Kidney epithelial cell (primary cell): ENCODE data around the gene HYCC1. TPM values are rescaled to one million over a fixed set of nuclear protein-coding genes. Genes with fewer than 3 reads are reported as not detected.

ENCODE experiments used
- DNase-seq: peaks from one replicate; pipeline ENCODE4 v3.0.0-alpha.2; 2010; ENCODE audit warnings: low read depth
- H3K27me3 ChIP-seq: 2 replicates; pipeline ENCODE4 v1.6.0; 2011; ENCODE audit warnings: low read length; ENCODE audit not compliant: control insufficient read depth, insufficient read depth
- H3K36me3 ChIP-seq: 2 replicates; pipeline ENCODE4 v1.5.1; 2011; ENCODE audit warnings: low read length; ENCODE audit not compliant: control insufficient read depth, insufficient read depth
- H3K4me3 ChIP-seq: 2 replicates; pipeline ENCODE4 v1.5.1; 2011; ENCODE audit warnings: low read depth, mild to moderate bottlenecking, control low read depth, low read length
- CTCF ChIP-seq: IDR thresholded peaks from 2 replicates; pipeline ENCODE4 v1.5.1; 2011; ENCODE audit warnings: mild to moderate bottlenecking, moderate library complexity, low read length, control low read depth, inconsistent platforms; ENCODE audit not compliant: insufficient read depth, poor library complexity, severe bottlenecking
- total RNA-seq: library from RNA; depleted of rRNA; stranded (reverse); fragments of >200 nt; gene quantifications from 2 replicates; pipeline ENCODE4 v1.2.3, GENCODE V29; 2015

The HYCC1 gene
- total RNA-seq, 1 donor from 2014 or later, result 29.9 TPM

DNA sequence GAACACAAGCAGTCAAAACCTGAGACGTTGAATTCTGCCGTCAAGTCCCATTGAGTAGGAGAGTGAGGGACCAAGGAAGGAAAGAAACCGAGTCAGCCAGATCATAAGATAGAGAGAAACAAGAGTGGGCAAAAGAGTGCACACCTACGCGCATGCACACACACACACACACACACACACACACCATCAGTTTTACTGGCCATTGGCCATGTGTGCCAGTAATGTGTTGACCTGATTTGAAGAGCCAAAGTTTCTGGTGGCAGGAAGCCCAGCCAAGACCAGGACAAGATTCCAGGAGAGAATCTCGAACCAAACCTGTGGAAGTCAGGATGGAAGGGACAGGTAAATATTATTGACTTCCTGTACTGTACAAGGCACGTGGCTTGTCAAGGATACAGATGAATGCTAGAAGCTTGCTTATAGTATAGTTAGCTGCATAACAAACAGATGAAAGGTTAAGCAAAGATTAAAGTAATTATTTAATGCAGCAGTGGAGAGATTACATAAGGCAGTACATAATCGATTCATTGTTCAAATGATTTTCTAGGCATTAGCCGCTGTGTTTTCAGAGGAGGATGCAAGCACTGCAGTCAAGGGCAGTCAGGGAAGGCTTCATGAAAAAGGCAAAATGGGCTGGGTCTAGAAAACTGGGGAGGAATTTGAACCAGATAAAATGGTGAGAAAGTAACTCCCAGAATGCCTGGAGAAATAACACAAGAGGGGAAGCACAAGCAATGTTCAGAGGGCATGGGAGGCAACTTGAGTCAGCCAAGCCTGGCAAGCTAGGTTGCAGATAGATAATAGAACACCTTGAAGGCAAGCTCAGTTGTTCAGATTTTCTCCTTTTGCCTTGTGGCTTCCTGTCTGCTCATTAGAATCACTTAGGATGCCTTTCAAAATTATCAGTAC, 2.7 kb upstream of the HYCC1 start:
- H3K36me3 ChIP-seq, result no peaks in the 10 kb centered on the region
- H3K27me3 ChIP-seq, result no peaks in the 10 kb centered on the region
- DNase-seq, result no peak
- TF ChIP-seq CTCF, result no peak
- H3K4me3 ChIP-seq, result no peak overlapping the region

DNA sequence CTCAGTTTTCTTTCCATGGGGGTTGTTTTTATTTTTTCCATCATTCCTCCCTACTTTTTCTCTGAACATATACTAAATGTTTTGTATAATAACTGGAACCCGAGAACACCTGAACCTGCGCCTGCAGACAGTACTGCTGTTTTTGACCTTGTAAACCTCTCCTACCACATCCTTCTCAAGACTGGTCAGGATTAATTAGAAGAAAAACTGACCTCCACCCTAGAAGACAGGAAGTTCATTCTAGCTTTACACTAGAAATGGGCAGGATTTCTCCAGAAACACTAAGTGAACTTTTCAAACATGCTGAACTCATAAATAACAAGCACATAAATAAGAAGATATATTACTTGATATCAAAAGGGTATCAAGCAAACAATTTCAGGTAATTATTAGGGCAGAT, 751 bp upstream of the HYCC1 start:
- H3K4me3 ChIP-seq, result no peak overlapping the region

GRCh38 chr7:23012908-23013714, 819 bp downstream of the HYCC1 start:
- peak overlapping the region; percentile 66 for H3K4me3 ChIP-seq
- DNase-seq, result no peak
- no peaks in the 10 kb centered on the region for H3K36me3 ChIP-seq
- no peaks in the 10 kb centered on the region for H3K27me3 ChIP-seq
- no peak for TF ChIP-seq CTCF

More for the DNA sequence above, 751 bp upstream of the HYCC1 start:
- Histone ChIP-seq H3K36me3 (no peaks in the 10 kb centered on the region), H3K27me3 (no peaks in the 10 kb centered on the region)
- TF ChIP-seq CTCF, result no peak
- DNase-seq, result no peak

DNA sequence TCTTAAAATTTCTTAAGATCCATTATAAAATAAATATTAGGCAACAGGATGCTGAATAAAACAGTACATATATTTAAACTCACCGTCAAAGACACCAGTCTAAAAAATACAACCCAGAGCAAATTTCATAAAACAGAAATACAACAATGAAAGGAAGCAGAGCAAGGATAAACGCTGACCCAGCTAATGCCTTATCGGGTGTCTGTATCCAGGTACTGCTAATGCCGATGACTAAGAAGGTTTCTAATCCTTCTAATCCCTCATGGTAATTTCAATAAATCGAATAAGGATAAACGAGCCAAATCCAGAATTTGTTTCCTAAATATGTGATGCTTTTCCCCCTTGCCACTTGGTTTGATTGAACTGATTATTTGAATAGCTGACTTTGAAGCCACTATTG, 1.7 kb downstream of the HYCC1 start:
- DNase-seq, result no peak
- no peak overlapping the region for H3K4me3 ChIP-seq
- H3K27me3 ChIP-seq, result no peaks in the 10 kb centered on the region
- no peak for TF ChIP-seq CTCF
- no peaks in the 10 kb centered on the region for H3K36me3 ChIP-seq

GRCh38 chr7:23011222-23011924, 2.6 kb downstream of the HYCC1 start:
- Histone ChIP-seq H3K4me3 (no peak overlapping the region), H3K36me3 (no peaks in the 10 kb centered on the region), H3K27me3 (no peaks in the 10 kb centered on the region)
- no peak for TF ChIP-seq CTCF
- no peak for DNase-seq
